SH-SY5Y (cell line): ENCODE measurements around the gene PCSK2.

Experiments used
- GATA2 ChIP-seq: IDR thresholded peaks from 2 replicates; pipeline ENCODE4 v1.6.1; 2011; ENCODE audit warnings: mild to moderate bottlenecking, low read depth, low read length
- GATA3 ChIP-seq: IDR thresholded peaks from 2 replicates; pipeline ENCODE4 v1.6.1; 2011; ENCODE audit warnings: low read depth, mild to moderate bottlenecking, low read length, moderate library complexity

DNA sequence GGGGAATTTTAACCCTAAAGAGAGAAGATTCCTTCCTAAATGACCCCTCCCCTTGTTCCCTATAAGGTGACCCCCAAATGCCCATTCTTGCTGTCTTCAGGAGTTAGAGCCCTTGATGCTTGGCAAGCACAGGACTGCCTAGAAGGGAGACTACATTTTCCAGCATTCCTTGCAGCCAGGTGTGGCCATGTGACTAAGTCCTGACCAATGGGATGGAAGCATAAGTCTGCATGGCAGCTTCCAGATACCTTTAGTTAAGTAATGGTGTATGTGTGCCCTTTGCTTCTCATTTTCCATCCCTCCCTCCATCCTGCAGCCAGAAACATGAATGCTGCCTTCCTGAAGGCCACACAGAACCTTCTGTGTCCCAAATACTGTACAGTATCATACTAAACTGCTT, 298.8 kb downstream of the PCSK2 start:
- TF ChIP-seq GATA2 (no peak), GATA3 (no peak)
